ENCODE data around the gene TNPO2.

TNPO2 gene

GRCh38 chr19:12723641-12724426 is at the start of gene TNPO2:
TSS of gene TNPO2 (minus strand) at chr19:12723932. CDS start at chr19:12720977, 2,955 bp downstream.
- H3K4me3 Mint-ChIP-seq: peak within 1 kb of the TSS; percentile 94
- H3K4me1 Mint-ChIP-seq (ENCODE audit: low read depth): peaks cover 26% of the 10 kb centered on the region
- H3K36me3 Mint-ChIP-seq (ENCODE audit: low read depth): peaks cover 13% of the 10 kb centered on the region

DNA sequence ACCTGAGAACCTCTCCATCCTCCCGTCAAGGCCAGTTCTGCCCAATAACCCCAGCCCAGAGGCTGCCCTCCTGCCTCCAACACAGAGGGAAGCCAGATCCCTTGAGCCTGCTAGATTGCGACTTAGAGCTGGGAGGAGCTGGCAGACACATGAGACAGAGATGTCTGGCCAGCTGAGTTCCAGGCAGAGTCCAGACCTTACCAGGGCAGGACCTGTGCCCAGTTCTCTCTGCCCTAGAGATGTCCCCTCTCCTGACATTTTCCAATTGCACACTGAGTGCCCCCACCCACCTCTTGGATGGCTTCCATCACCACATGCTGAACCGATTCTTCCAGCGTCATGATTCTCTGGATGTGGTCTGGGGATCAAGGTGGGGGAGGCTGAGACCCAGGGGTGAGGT is 48.6 kb upstream of the TNPO2 start:
- H3K9me3 Mint-ChIP-seq: no peaks in the 10 kb centered on the region
- no peak overlapping the region for H3K27ac Mint-ChIP-seq
- H3K36me3 Mint-ChIP-seq (ENCODE audit: low read depth): no peaks in the 10 kb centered on the region
- H3K27me3 Mint-ChIP-seq (ENCODE audit: low read depth): no peaks in the 10 kb centered on the region
- H3K4me1 Mint-ChIP-seq (ENCODE audit: low read depth): peaks cover 5% of the 10 kb centered on the region
- H3K4me3 Mint-ChIP-seq: no peak overlapping the region

More at GRCh38 chr19:12723641-12724426, at the start of gene TNPO2:
- H3K27ac Mint-ChIP-seq: peak within 1 kb of the TSS; percentile 89
- H3K27me3 Mint-ChIP-seq (ENCODE audit: low read depth): no peaks in the 10 kb centered on the region
- H3K9me3 Mint-ChIP-seq: no peaks in the 10 kb centered on the region

DNA sequence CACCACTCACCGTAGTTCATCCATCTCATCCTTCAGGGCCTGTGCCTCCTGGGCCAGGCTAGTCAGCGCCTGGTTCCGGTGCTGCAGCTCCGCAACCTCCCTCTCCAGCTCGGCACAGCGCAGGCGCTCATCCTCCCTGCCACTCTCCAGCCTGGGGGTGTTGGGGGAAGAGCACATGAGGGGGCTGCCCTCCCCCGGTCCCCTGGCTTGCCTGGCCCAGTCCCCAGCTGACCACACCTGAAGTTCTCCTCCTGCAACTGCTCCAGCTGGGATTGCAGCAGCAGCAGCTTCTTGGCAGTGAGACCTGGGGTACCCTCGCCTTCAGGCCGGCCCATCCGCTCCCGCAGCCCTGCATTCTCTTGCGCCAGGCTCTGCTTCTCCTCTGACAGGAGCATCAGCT is 47.2 kb upstream of the TNPO2 start:
- Mint-ChIP-seq H3K4me3 (no peak overlapping the region), H3K27ac (no peak overlapping the region), H3K27me3 (ENCODE audit: low read depth) (no peaks in the 10 kb centered on the region), H3K9me3 (no peaks in the 10 kb centered on the region), H3K36me3 (ENCODE audit: low read depth) (no peaks in the 10 kb centered on the region), H3K4me1 (ENCODE audit: low read depth) (peaks cover 5% of the 10 kb centered on the region)

DNA sequence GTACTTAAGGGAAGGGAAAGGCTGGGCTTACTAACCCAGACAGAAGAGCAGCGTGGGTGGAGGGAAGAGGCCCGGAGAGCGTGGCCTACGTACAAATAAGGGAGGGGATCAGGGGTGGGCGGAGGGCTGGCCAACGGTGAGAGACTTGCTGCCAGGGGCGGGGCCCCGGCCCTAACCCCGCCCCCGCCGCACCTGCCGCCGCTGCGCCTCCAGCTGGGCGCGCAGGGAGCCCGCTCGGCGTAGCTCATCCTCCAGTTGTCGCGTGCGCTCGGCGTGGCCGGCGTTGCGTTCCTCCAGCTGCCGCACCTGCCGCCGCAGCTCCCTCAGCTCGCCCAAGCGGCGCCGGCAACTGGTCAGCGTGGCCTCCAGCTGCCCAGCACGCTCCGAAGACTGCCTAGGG is 46.0 kb upstream of the TNPO2 start:
- Mint-ChIP-seq H3K4me1 (ENCODE audit: low read depth) (peaks cover 5% of the 10 kb centered on the region), H3K27me3 (ENCODE audit: low read depth) (no peaks in the 10 kb centered on the region), H3K9me3 (no peaks in the 10 kb centered on the region), H3K36me3 (ENCODE audit: low read depth) (no peaks in the 10 kb centered on the region), H3K27ac (no peak overlapping the region), H3K4me3 (no peak overlapping the region)

DNA sequence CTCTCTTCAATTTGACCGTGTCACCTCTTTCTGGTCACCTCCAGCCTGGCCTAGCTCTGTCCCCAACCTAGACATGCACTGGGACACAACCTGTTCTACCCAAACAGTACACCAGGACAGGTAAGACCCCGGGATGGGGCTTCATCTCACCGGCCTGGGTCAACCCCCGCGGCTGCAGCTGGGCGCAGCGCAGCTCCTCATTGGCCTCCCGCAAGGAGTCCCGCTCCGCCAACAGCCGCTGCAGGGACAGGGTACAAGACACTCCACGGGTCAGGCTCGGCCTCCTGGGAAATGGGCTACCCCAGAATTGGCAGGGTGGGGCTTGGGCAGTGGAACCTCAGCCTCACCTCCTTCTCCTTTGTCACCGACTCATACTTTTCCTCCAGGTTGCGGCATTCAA is 43.9 kb upstream of the TNPO2 start:
- Mint-ChIP-seq H3K27me3 (ENCODE audit: low read depth) (no peaks in the 10 kb centered on the region), H3K4me1 (ENCODE audit: low read depth) (peaks cover 3% of the 10 kb centered on the region), H3K27ac (no peak overlapping the region), H3K36me3 (ENCODE audit: low read depth) (no peaks in the 10 kb centered on the region), H3K4me3 (no peak overlapping the region), H3K9me3 (no peaks in the 10 kb centered on the region)

GRCh38 chr19:12767150-12767549 is 43.4 kb upstream of the TNPO2 start:
- Mint-ChIP-seq H3K27ac (no peak overlapping the region), H3K4me1 (ENCODE audit: low read depth) (peaks cover 3% of the 10 kb centered on the region), H3K4me3 (no peak overlapping the region), H3K27me3 (ENCODE audit: low read depth) (no peaks in the 10 kb centered on the region), H3K36me3 (ENCODE audit: low read depth) (no peaks in the 10 kb centered on the region), H3K9me3 (no peaks in the 10 kb centered on the region)

GRCh38 chr19:12766051-12766521 is 42.4 kb upstream of the TNPO2 start:
- Mint-ChIP-seq H3K4me1 (ENCODE audit: low read depth) (peaks cover 3% of the 10 kb centered on the region), H3K36me3 (ENCODE audit: low read depth) (no peaks in the 10 kb centered on the region), H3K27me3 (ENCODE audit: low read depth) (no peaks in the 10 kb centered on the region), H3K9me3 (no peaks in the 10 kb centered on the region), H3K27ac (no peak overlapping the region), H3K4me3 (peak overlapping the region; percentile 5)

GRCh38 chr19:12764698-12765097 is 41.0 kb upstream of the TNPO2 start:
- Mint-ChIP-seq H3K27me3 (ENCODE audit: low read depth) (no peaks in the 10 kb centered on the region), H3K4me3 (no peak overlapping the region), H3K36me3 (ENCODE audit: low read depth) (no peaks in the 10 kb centered on the region), H3K27ac (no peak overlapping the region), H3K9me3 (no peaks in the 10 kb centered on the region), H3K4me1 (ENCODE audit: low read depth) (peaks cover 7% of the 10 kb centered on the region)

- Mint-ChIP-seq H3K27me3 (ENCODE audit: low read depth) (peaks cover 5% of the 10 kb centered on the region), H3K9me3 (no peaks in the 10 kb centered on the region), H3K27ac (no peak overlapping the region), H3K4me3 (no peak overlapping the region), H3K36me3 (ENCODE audit: low read depth) (no peaks in the 10 kb centered on the region), H3K4me1 (ENCODE audit: low read depth) (peaks cover 11% of the 10 kb centered on the region)
Observed at GRCh38 chr19:12763100-12763499, 39.4 kb upstream of the TNPO2 start.

- H3K4me1 Mint-ChIP-seq (ENCODE audit: low read depth): peaks cover 9% of the 10 kb centered on the region
- H3K9me3 Mint-ChIP-seq: no peaks in the 10 kb centered on the region
- no peak overlapping the region for H3K27ac Mint-ChIP-seq
- peaks cover 5% of the 10 kb centered on the region for H3K27me3 Mint-ChIP-seq (ENCODE audit: low read depth)
- no peaks in the 10 kb centered on the region for H3K36me3 Mint-ChIP-seq (ENCODE audit: low read depth)
- no peak overlapping the region for H3K4me3 Mint-ChIP-seq
Observed at GRCh38 chr19:12759686-12760085, 36.0 kb upstream of the TNPO2 start.

DNA sequence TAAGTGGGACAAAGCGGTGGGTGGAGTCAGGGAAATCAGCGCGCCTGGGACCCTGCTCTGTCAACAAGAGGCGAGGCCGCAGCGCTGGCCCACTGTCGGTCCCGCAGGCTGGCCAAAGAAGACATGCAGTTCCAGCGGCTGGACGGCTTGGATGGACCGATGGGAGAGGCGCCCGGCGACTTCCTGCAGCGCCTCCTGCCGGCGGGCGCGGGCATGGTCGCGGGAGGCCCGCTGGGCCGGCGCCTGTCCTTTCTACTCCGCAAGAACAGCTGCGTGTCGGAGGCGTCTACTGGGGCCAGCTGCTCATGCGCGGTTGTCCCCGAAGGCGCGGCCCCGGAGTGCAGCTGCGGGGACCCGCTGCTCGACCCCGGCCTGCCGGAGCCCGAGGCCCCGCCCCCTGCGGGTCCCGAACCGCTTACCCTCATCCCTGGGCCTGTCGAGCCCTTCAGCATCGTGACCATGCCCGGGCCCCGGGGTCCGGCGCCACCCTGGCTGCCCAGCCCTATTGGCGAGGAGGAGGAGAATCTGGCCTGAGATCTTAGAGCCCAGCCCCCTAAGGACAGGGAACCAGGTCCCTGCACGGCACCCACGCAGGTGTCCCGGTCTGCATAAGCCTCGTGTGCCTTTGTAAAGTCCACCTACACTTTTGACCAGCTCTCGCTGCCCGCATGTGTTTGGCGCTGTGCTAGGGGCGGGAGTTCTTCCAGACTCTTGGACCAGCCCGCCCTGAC is 34.0 kb upstream of the TNPO2 start:
- H3K27me3 Mint-ChIP-seq (ENCODE audit: low read depth): peaks cover 5% of the 10 kb centered on the region
- H3K36me3 Mint-ChIP-seq (ENCODE audit: low read depth): no peaks in the 10 kb centered on the region
- peak overlapping the region; percentile 46 for H3K4me3 Mint-ChIP-seq
- peaks cover 9% of the 10 kb centered on the region for H3K4me1 Mint-ChIP-seq (ENCODE audit: low read depth)
- no peaks in the 10 kb centered on the region for H3K9me3 Mint-ChIP-seq
- no peak overlapping the region for H3K27ac Mint-ChIP-seq

- H3K27me3 Mint-ChIP-seq (ENCODE audit: low read depth): peaks cover 10% of the 10 kb centered on the region
- H3K27ac Mint-ChIP-seq: no peak overlapping the region
- H3K36me3 Mint-ChIP-seq (ENCODE audit: low read depth): no peaks in the 10 kb centered on the region
- peaks cover 9% of the 10 kb centered on the region for H3K4me1 Mint-ChIP-seq (ENCODE audit: low read depth)
- no peaks in the 10 kb centered on the region for H3K9me3 Mint-ChIP-seq
- no peak overlapping the region for H3K4me3 Mint-ChIP-seq
Observed at GRCh38 chr19:12756150-12756883, 32.6 kb upstream of the TNPO2 start.

- H3K4me3 Mint-ChIP-seq: no peak overlapping the region
Observed at GRCh38 chr19:12754465-12755196, 30.9 kb upstream of the TNPO2 start.

More at GRCh38 chr19:12754465-12755196, 30.9 kb upstream of the TNPO2 start:
- Mint-ChIP-seq H3K36me3 (ENCODE audit: low read depth) (no peaks in the 10 kb centered on the region), H3K9me3 (no peaks in the 10 kb centered on the region), H3K27ac (no peak overlapping the region), H3K4me1 (ENCODE audit: low read depth) (peaks cover 5% of the 10 kb centered on the region), H3K27me3 (ENCODE audit: low read depth) (peaks cover 21% of the 10 kb centered on the region)
